ENCODE measurements around the gene ADAMTS12. TPM values are rescaled to one million over a fixed set of nuclear protein-coding genes. Genes with fewer than 3 reads are reported as not detected.

Gene ADAMTS12
- total and polyA plus RNA-seq, 2 experiments from 2014 or later, result 9.1 to 17.1 TPM

DNA sequence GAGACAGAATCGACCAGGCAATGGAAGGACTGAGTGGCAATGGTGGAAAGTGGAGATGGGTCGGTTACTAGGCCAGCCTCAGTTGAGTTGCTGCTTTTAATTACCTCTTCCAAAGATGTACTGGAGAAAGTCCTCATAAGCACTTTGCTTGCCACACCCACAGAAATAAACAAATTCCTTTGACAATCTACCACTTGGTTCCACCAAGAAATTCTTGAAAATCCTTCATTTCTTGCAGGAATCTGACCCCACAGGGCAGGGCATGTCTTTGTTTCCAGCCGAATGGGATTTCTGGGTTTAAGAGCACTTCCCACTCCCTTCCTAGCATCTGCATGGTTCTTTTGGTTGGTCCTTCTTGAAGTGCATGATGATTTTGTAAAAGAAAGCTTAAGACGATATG, 54.5 kb downstream of the ADAMTS12 start:
- Histone ChIP-seq H3K4me1 (ENCODE audit: insufficient read depth) (peaks cover 18% of the 10 kb centered on the region), H3K27me3 (ENCODE audit: insufficient read depth) (no peaks in the 10 kb centered on the region), H3F3A (replicated peaks; ENCODE audit: low read depth) (no peaks in the 10 kb centered on the region), H3K4me3 (no peak overlapping the region), H2AFZ (no peak overlapping the region), H3K9me2 (ENCODE audit: insufficient read depth) (0 out of 2 replicates have a peak, but pooled peaks cover 12% of the 10 kb centered on the region), H3K36me3 (ENCODE audit: insufficient read depth) (no peaks in the 10 kb centered on the region), H3K4me2 (no peak overlapping the region), H3K27ac (ENCODE audit: low read depth) (no peak overlapping the region; the same call in 1 of the 2 replicates), H3K79me2 (replicated peaks; ENCODE audit: insufficient read depth) (peaks cover 24% of the 10 kb centered on the region), H4K20me1 (replicated peaks; ENCODE audit: insufficient read depth) (0 out of 2 replicates have a peak, but pooled peaks cover 5% of the 10 kb centered on the region)
- Mint-ChIP-seq H3K27me3 (ENCODE audit: insufficient read depth, low read depth, poor library complexity) (peaks cover 2% of the 10 kb centered on the region), H3K9me3 (no peaks in the 10 kb centered on the region), H3K4me1 (peaks cover 22% of the 10 kb centered on the region), H3K27ac (no peak overlapping the region), H3K4me3 (no peak overlapping the region), H3K36me3 (ENCODE audit: low read depth) (no peaks in the 10 kb centered on the region; the same call in 2 of the 3 replicates)
- no peak for ATAC-seq
- TF ChIP-seq, protein P1, sequence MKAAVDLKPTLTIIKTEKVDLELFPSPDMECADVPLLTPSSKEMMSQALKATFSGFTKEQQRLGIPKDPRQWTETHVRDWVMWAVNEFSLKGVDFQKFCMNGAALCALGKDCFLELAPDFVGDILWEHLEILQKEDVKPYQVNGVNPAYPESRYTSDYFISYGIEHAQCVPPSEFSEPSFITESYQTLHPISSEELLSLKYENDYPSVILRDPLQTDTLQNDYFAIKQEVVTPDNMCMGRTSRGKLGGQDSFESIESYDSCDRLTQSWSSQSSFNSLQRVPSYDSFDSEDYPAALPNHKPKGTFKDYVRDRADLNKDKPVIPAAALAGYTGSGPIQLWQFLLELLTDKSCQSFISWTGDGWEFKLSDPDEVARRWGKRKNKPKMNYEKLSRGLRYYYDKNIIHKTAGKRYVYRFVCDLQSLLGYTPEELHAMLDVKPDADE (IDR thresholded peaks at IDR 0.05), result no peak
- TF ChIP-seq ZNF331 (CRISPR knock-in tag; IDR thresholded peaks at IDR 0.05; ENCODE audit: low read depth), result no peak
- TF ChIP-seq ZNF114 (CRISPR knock-in tag; IDR thresholded peaks at IDR 0.05), result no peak
- TF ChIP-seq, protein P2, sequence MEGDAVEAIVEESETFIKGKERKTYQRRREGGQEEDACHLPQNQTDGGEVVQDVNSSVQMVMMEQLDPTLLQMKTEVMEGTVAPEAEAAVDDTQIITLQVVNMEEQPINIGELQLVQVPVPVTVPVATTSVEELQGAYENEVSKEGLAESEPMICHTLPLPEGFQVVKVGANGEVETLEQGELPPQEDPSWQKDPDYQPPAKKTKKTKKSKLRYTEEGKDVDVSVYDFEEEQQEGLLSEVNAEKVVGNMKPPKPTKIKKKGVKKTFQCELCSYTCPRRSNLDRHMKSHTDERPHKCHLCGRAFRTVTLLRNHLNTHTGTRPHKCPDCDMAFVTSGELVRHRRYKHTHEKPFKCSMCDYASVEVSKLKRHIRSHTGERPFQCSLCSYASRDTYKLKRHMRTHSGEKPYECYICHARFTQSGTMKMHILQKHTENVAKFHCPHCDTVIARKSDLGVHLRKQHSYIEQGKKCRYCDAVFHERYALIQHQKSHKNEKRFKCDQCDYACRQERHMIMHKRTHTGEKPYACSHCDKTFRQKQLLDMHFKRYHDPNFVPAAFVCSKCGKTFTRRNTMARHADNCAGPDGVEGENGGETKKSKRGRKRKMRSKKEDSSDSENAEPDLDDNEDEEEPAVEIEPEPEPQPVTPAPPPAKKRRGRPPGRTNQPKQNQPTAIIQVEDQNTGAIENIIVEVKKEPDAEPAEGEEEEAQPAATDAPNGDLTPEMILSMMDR (conservative IDR thresholded peaks at IDR 0.05; ENCODE audit: low read depth in 2 of 2), result no peak
- no peak for DNase-seq (ENCODE audit: low spot score)

DNA sequence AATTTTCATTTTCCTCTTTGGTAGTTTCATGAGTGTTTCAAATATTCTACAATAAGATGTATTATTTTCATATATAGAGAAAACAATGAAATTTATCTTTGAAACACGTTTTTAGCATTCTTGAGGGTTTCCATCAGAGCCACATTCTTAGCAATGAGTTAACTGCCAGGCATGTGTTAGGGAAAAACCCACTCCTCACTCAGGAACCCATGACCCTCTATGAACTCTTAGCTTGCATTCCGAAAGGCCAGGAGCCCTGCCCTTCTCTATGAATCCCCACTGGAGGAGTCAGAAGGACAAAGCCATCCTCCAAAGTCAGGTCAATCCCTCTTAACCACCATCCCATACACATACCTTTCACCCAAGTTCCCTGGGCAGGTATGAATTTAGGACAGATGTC, 57.5 kb downstream of the ADAMTS12 start:
- H3K27me3 ChIP-seq (ENCODE audit: insufficient read depth), result no peaks in the 10 kb centered on the region
- Mint-ChIP-seq H3K4me3 (no peak overlapping the region), H3K27me3 (ENCODE audit: insufficient read depth, low read depth, poor library complexity) (peaks cover 2% of the 10 kb centered on the region), H3K36me3 (ENCODE audit: low read depth) (no peaks in the 10 kb centered on the region; the same call in 2 of the 3 replicates), H3K27ac (no peak overlapping the region), H3K4me1 (peaks cover 30% of the 10 kb centered on the region), H3K9me3 (no peaks in the 10 kb centered on the region)
- H3K4me3 ChIP-seq, result no peak overlapping the region
- 0 out of 2 replicates have a peak, but pooled peaks cover 11% of the 10 kb centered on the region for H3K9me2 ChIP-seq (ENCODE audit: insufficient read depth)
- no peak overlapping the region for H2AFZ ChIP-seq
- H3K27ac ChIP-seq (ENCODE audit: low read depth), result no peak overlapping the region
- ATAC-seq (no peak), DNase-seq (ENCODE audit: low spot score) (no peak)
- H3F3A ChIP-seq (replicated peaks; ENCODE audit: low read depth), result no peaks in the 10 kb centered on the region
- 0 out of 2 replicates have a peak, but pooled peaks cover 5% of the 10 kb centered on the region for H4K20me1 ChIP-seq (replicated peaks; ENCODE audit: insufficient read depth)
- peaks cover 21% of the 10 kb centered on the region for H3K79me2 ChIP-seq (replicated peaks; ENCODE audit: insufficient read depth)
- H3K4me1 ChIP-seq (ENCODE audit: insufficient read depth), result peaks cover 23% of the 10 kb centered on the region
- no peak overlapping the region for H3K4me2 ChIP-seq
- H3K36me3 ChIP-seq (ENCODE audit: insufficient read depth), result no peaks in the 10 kb centered on the region
- TF ChIP-seq ZNF331 (CRISPR knock-in tag; IDR thresholded peaks at IDR 0.05; ENCODE audit: low read depth), result no peak
- no peak for TF ChIP-seq JUNB (IDR thresholded peaks at IDR 0.05; ENCODE audit: unreplicated experiment)
- TF ChIP-seq, protein P3, sequence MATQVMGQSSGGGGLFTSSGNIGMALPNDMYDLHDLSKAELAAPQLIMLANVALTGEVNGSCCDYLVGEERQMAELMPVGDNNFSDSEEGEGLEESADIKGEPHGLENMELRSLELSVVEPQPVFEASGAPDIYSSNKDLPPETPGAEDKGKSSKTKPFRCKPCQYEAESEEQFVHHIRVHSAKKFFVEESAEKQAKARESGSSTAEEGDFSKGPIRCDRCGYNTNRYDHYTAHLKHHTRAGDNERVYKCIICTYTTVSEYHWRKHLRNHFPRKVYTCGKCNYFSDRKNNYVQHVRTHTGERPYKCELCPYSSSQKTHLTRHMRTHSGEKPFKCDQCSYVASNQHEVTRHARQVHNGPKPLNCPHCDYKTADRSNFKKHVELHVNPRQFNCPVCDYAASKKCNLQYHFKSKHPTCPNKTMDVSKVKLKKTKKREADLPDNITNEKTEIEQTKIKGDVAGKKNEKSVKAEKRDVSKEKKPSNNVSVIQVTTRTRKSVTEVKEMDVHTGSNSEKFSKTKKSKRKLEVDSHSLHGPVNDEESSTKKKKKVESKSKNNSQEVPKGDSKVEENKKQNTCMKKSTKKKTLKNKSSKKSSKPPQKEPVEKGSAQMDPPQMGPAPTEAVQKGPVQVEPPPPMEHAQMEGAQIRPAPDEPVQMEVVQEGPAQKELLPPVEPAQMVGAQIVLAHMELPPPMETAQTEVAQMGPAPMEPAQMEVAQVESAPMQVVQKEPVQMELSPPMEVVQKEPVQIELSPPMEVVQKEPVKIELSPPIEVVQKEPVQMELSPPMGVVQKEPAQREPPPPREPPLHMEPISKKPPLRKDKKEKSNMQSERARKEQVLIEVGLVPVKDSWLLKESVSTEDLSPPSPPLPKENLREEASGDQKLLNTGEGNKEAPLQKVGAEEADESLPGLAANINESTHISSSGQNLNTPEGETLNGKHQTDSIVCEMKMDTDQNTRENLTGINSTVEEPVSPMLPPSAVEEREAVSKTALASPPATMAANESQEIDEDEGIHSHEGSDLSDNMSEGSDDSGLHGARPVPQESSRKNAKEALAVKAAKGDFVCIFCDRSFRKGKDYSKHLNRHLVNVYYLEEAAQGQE (IDR thresholded peaks at IDR 0.05; ENCODE audit: unreplicated experiment), result no peak
- TF ChIP-seq, protein P1 (IDR thresholded peaks at IDR 0.05), result no peak
- TF ChIP-seq EZH2phosphoT487 (IDR thresholded peaks at IDR 0.05; ENCODE audit: unreplicated experiment), result no peak
- no peak for TF ChIP-seq POLR2AphosphoS5 (IDR thresholded peaks at IDR 0.05; ENCODE audit: low read depth)
- TF ChIP-seq CREB1 (CRISPR knock-in tag; IDR thresholded peaks at IDR 0.05; ENCODE audit: low read depth), result no peak

Measured in GM23338 (cell line).